IMR-90 (cell line): ENCODE measurements around the gene HOXD10. TPM values are rescaled to one million over a fixed set of nuclear protein-coding genes. Genes with fewer than 3 reads are reported as not detected.

Source experiments
- ATAC-seq: fragments of 200-7000 bp; cut with Tn5 transposase; 2 replicates; pipeline ENCODE4 v1.9.1; 2020; ENCODE audit warnings: low read depth, mild to moderate bottlenecking, moderate library complexity
- BruUV-seq: library from RNA; stranded (reverse); fragments of 400-500 nt; replicated peaks from 2 replicates; lab custom pipeline; 2021; lab: Mats Ljungman, UMichigan
- CTCF ChIA-PET: fragments of 300-600 bp; formaldehyde crosslinking; extraction: SDS; loops from one replicate; lab custom pipeline; 2021; ENCODE audit warnings: antibody characterized with exemption; lab: Yijun Ruan, JAX
- POLR2A ChIA-PET: fragments of 300-600 bp; sonication (Branson Sonifier 250); formaldehyde crosslinking; loops from one replicate; lab custom pipeline; 2022; ENCODE audit warnings: antibody characterized with exemption; ENCODE audit not compliant: unreplicated experiment; lab: Charles Lee
- DNase-seq: peaks from one replicate; pipeline ENCODE4 v3.0.0; 2013
- H2AFZ ChIP-seq: replicated peaks from 2 replicates; pipeline ENCODE3; 2013; ENCODE audit warnings: low read length, mild to moderate bottlenecking; ENCODE audit not compliant: poor library complexity
- H2AK5ac ChIP-seq: 2 replicates; pipeline ENCODE4 v1.6.1; 2013; ENCODE audit warnings: low read depth, low read length, inconsistent platforms
- H2AK9ac ChIP-seq: replicated peaks from 2 replicates; pipeline ENCODE3; 2013; ENCODE audit warnings: mild to moderate bottlenecking, low read depth, low read length, moderate library complexity; ENCODE audit not compliant: poor library complexity
- H2BK120ac ChIP-seq: 2 replicates; pipeline ENCODE4 v1.6.1; 2013; ENCODE audit warnings: low read depth, low read length, inconsistent platforms
- H2BK15ac ChIP-seq: 3 replicates; pipeline ENCODE4 v1.6.1; 2013; ENCODE audit warnings: low read depth, low read length, inconsistent platforms
- H2BK20ac ChIP-seq: 2 replicates; pipeline ENCODE4 v1.6.1; 2013; ENCODE audit warnings: low read depth, mild to moderate bottlenecking, inconsistent platforms, low read length, moderate library complexity
- H2BK5ac ChIP-seq: 2 replicates; pipeline ENCODE4 v1.6.1; 2013; ENCODE audit warnings: mild to moderate bottlenecking, low read depth, low read length, inconsistent platforms; ENCODE audit not compliant: poor library complexity, severe bottlenecking
- H3K14ac ChIP-seq: replicated peaks from 2 replicates; pipeline ENCODE4 v1.6.1; 2013; ENCODE audit warnings: low read depth, low read length, inconsistent platforms
- H3K18ac ChIP-seq: 2 replicates; pipeline ENCODE4 v1.6.1; 2013; ENCODE audit warnings: low read depth, low read length, control low read depth
- H3K23ac ChIP-seq: 2 replicates; pipeline ENCODE4 v1.6.1; 2013; ENCODE audit warnings: low read depth, low read length, inconsistent platforms
- H3K27ac ChIP-seq: 2 replicates; pipeline ENCODE4 v1.5.1; 2013; ENCODE audit warnings: mild to moderate bottlenecking, control low read depth, low read length; ENCODE audit not compliant: insufficient read depth
- H3K27me3 ChIP-seq: 2 replicates; pipeline ENCODE4 v1.6.1; 2013; ENCODE audit warnings: low read length; ENCODE audit not compliant: control insufficient read depth, insufficient read depth
- H3K36me3 ChIP-seq: 2 replicates; pipeline ENCODE4 v1.6.1; 2013; ENCODE audit warnings: low read length, mixed read lengths; ENCODE audit not compliant: control insufficient read depth, insufficient read depth
- H3K4ac ChIP-seq: 2 replicates; pipeline ENCODE4 v1.6.1; 2013; ENCODE audit warnings: low read depth, low read length, inconsistent platforms
- H3K4me1 ChIP-seq: 2 replicates; pipeline ENCODE4 v1.6.1; 2013; ENCODE audit warnings: low read length, mixed read lengths; ENCODE audit not compliant: control insufficient read depth, insufficient read depth
- H3K4me2 ChIP-seq: 2 replicates; pipeline ENCODE4 v1.6.1; 2013; ENCODE audit warnings: low read depth, mild to moderate bottlenecking, control low read depth, low read length, moderate library complexity
- H3K4me3 ChIP-seq: 2 replicates; pipeline ENCODE4 v1.5.1; 2013; ENCODE audit warnings: low read depth, mild to moderate bottlenecking, control low read depth, low read length, moderate library complexity; ENCODE audit not compliant: insufficient read depth
- H3K56ac ChIP-seq: 2 replicates; pipeline ENCODE4 v1.6.1; 2013; ENCODE audit warnings: low read length, inconsistent platforms; ENCODE audit not compliant: insufficient read depth; ENCODE audit errors: extremely low read depth
- H3K79me1 ChIP-seq, 2 experiments: 2 replicates each; pipeline ENCODE4 v1.6.1; 2013; ENCODE audit warnings: low read length in 2 of 2, inconsistent platforms in 1 of 2, low read depth in 1 of 2
- H3K9ac ChIP-seq: 2 replicates; pipeline ENCODE4 v1.6.1; 2013; ENCODE audit warnings: low read depth, low read length, control low read depth
- H3K9me1 ChIP-seq: 2 replicates; pipeline ENCODE4 v1.6.1; 2013; ENCODE audit warnings: low read length, inconsistent platforms; ENCODE audit not compliant: insufficient read depth
- H3K9me3 ChIP-seq: 2 replicates; pipeline ENCODE4 v1.6.1; 2013; ENCODE audit warnings: low read length; ENCODE audit not compliant: control insufficient read depth, insufficient read depth
- H4K20me1 ChIP-seq: 2 replicates; pipeline ENCODE4 v1.6.1; 2013; ENCODE audit warnings: low read length, inconsistent platforms; ENCODE audit not compliant: insufficient read depth
- H4K5ac ChIP-seq: 2 replicates; pipeline ENCODE4 v1.6.1; 2013; ENCODE audit warnings: mild to moderate bottlenecking, low read depth, low read length, control low read depth
- H4K8ac ChIP-seq, 2 experiments: 2 replicates each; pipeline ENCODE4 v1.6.1; 2013; ENCODE audit warnings: low read depth in 2 of 2, low read length in 2 of 2, control low read depth in 1 of 2, inconsistent platforms in 1 of 2
- H4K91ac ChIP-seq: 2 replicates; pipeline ENCODE4 v1.6.1; 2013; ENCODE audit warnings: low read depth, low read length, inconsistent platforms; ENCODE audit not compliant: insufficient read depth
- CEBPB ChIP-seq: IDR thresholded peaks from 2 replicates; pipeline ENCODE4 v1.6.1; 2012; ENCODE audit warnings: low read depth, low read length, improper control_type of control experiment
- CTCF ChIP-seq: conservative IDR thresholded peaks from 2 replicates; pipeline ENCODE4 v1.5.1; 2012; ENCODE audit warnings: mild to moderate bottlenecking, low read depth, low read length, improper control_type of control experiment
- MXI1 ChIP-seq: IDR thresholded peaks from 2 replicates; pipeline ENCODE4 v1.6.1; 2012; ENCODE audit warnings: low read depth, mild to moderate bottlenecking, low read length, moderate library complexity, borderline replicate concordance
- RAD21 ChIP-seq: IDR thresholded peaks from 2 replicates; pipeline ENCODE4 v1.6.1; 2012; ENCODE audit warnings: low read length, improper control_type of control experiment
- RFX5 ChIP-seq: IDR thresholded peaks from 2 replicates; pipeline ENCODE4 v1.8.0; 2012; ENCODE audit warnings: low read depth, mild to moderate bottlenecking, low read length, moderate library complexity
- WGBS, 2 experiments: methylation state at CpG; one replicate each; pipeline versions ENCODE4 v1.1.5 to v1.1.7; 2013; ENCODE audit warnings: missing lambda C conversion rate in 2 of 2; ENCODE audit not compliant: insufficient read length in 1 of 2; ENCODE audit errors: extremely low coverage in 2 of 2; 5-methylcytosine and 5-hydroxymethylcytosine counted together
- dilution Hi-C: fragments of 300-500 bp; cut with HindIII; formaldehyde crosslinking; loops from one replicate; pipeline ENCODE4 v1.14.3; 2018; ENCODE audit warnings: low sequenced_read_pairs; ENCODE audit not compliant: unreplicated experiment
- in situ Hi-C: fragments of 300-500 bp; cut with MboI; formaldehyde crosslinking; loops from 3 replicates; pipeline ENCODE4 v1.14.3; 2019; ENCODE audit warnings: low sequenced_read_pairs, inconsistent platforms, mixed read lengths
- intact Hi-C: fragments of 100-400 bp; cut with micrococcal nuclease; formaldehyde crosslinking; loops from 2 replicates; pipeline ENCODE4 v1.10.0; 2022
- polyA plus RNA-seq, 3 experiments: library from polyadenylated mRNA; depleted of rRNA; stranded (reverse); fragments of >200 nt; gene quantifications; 2 replicates each; pipeline ENCODE4 v1.2.3, GENCODE V29; 2012; ENCODE audit warnings: low replicate concordance in 1 of 3
- total RNA-seq: library from RNA; depleted of rRNA; stranded (reverse); fragments of >200 nt; gene quantifications from 2 replicates; pipeline ENCODE4 v1.2.3, GENCODE V29; 2012

The HOXD10 gene
- total and polyA plus RNA-seq, 2 of the 4 experiments (the other 2 are of a cell fraction) = not detected

GRCh38 chr2:176093145-176093897 lies 23.3 kb upstream of the HOXD10 start:
- no peaks in the 10 kb centered on the region for H4K20me1 ChIP-seq
- dilution Hi-C loops = no loop called here
- peak overlapping the region; percentile 20; the same call in 1 of the 2 replicates for H3K4me2 ChIP-seq
- no peak overlapping the region for H3K4ac ChIP-seq
- no peak overlapping the region for H2AK9ac ChIP-seq
- no peak overlapping the region for H2AK5ac ChIP-seq
- peaks cover 90% of the 10 kb centered on the region for H3K27me3 ChIP-seq
- H3K4me3 ChIP-seq = no peak overlapping the region; the same call in 1 of the 2 replicates
- no peaks in the 10 kb centered on the region for H3K79me1 ChIP-seq
- H4K91ac ChIP-seq = no peak overlapping the region
- no peak overlapping the region for H3K14ac ChIP-seq
- H3K9me1 ChIP-seq = no peaks in the 10 kb centered on the region
- no peak overlapping the region for H3K9ac ChIP-seq
- peaks cover 3% of the 10 kb centered on the region; the same call in 1 of the 2 replicates for H3K4me1 ChIP-seq
- no peak overlapping the region for H2BK5ac ChIP-seq
- whole genome bisulfite sequencing, 2 experiments = 3% methylated on average over 14 of the region's 53 CpGs; no CpG with 5 or more reads in 1 of the 2 experiments
- intact Hi-C loops = loop anchor here (10.0 kb wide), 1 partner anchor 1389 kb away; no protein-coding TSS in a partner anchor
- no peak overlapping the region for H2BK120ac ChIP-seq
- CTCF ChIA-PET = no interaction called here
- no peak overlapping the region for H3K23ac ChIP-seq
- POLR2A ChIA-PET = no interaction called here
- BruUV-seq = no TSS peak
- H2BK20ac ChIP-seq = no peak overlapping the region
- TF ChIP-seq RAD21 (no peak), RFX5 (no peak), CTCF (no peak), MXI1 (no peak), CEBPB (no peak)
- H3K27ac ChIP-seq = no peak overlapping the region
- H3K36me3 ChIP-seq = no peaks in the 10 kb centered on the region
- no peak overlapping the region for H4K5ac ChIP-seq
- H3K56ac ChIP-seq = no peak overlapping the region
- H3K18ac ChIP-seq = no peak overlapping the region
- H2BK15ac ChIP-seq = no peak overlapping the region
- no peak for ATAC-seq
- H2AFZ ChIP-seq = peak overlapping the region; percentile 57
- H3K9me3 ChIP-seq = peaks cover 9% of the 10 kb centered on the region
- H4K8ac ChIP-seq = no peak overlapping the region
- in situ Hi-C loops = loop anchor here (10.0 to 25.0 kb wide), 4 partner anchors 409 to 1356 kb away; no protein-coding TSS in a partner anchor
- DNase-seq = no peak
